Measurements from ENCODE around the gene NRXN2. TPM values are rescaled to one million over a fixed set of nuclear protein-coding genes. Genes with fewer than 3 reads are reported as not detected.

NRXN2 gene
- total RNA-seq, 1 donor from 2014 or later: 9.8 TPM

- no peak for DNase-seq (ENCODE audit: low spot score in 2 of 2, unreplicated experiment in 2 of 2)
These were observed 72.0 kb downstream of the NRXN2 start for GRCh38 chr11:64650923-64651523.

DNA sequence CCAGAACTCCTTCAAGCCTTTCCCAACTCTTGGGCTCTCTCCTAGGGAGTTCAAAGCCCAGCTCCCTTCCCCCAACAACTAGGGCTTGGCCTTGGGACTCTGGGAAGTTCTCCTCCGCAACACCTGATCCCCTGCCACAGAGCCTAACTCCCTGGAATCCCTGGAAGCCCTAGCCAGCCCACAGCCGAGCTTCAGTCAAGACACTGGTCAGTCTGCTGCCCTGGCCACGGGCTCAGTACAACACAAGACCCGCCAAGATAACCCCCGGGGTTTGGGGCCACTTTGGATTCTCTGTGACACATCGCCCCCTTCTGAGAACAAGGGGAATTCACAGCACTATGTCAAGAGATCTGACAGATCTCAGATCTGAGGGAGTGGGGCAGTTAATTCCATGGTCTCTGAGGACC is 73.7 kb downstream of the NRXN2 start:
- no peak for DNase-seq (ENCODE audit: low spot score in 2 of 2, unreplicated experiment in 2 of 2)
- H3K27ac Mint-ChIP-seq: no peak overlapping the region
- H3K4me3 Mint-ChIP-seq: no peak overlapping the region
- TF ChIP-seq CTCF (IDR thresholded peaks at IDR 0.05; ENCODE audit: unreplicated experiment): peak; percentile 38
- peaks cover 49% of the 10 kb centered on the region for H3K27me3 Mint-ChIP-seq (ENCODE audit: low read depth)
- no peaks in the 10 kb centered on the region for H3K36me3 Mint-ChIP-seq
- H3K4me1 Mint-ChIP-seq: peaks cover 14% of the 10 kb centered on the region
- H3K9me3 Mint-ChIP-seq: no peaks in the 10 kb centered on the region

More at GRCh38 chr11:64650923-64651523, 72.0 kb downstream of the NRXN2 start:
- Mint-ChIP-seq H3K4me1 (peaks cover 6% of the 10 kb centered on the region), H3K4me3 (no peak overlapping the region), H3K27me3 (ENCODE audit: low read depth) (peaks cover 41% of the 10 kb centered on the region), H3K27ac (no peak overlapping the region), H3K9me3 (no peaks in the 10 kb centered on the region), H3K36me3 (no peaks in the 10 kb centered on the region)
- TF ChIP-seq CTCF (IDR thresholded peaks at IDR 0.05; ENCODE audit: unreplicated experiment): peak; percentile 32

- Mint-ChIP-seq H3K9me3 (no peaks in the 10 kb centered on the region), H3K36me3 (no peaks in the 10 kb centered on the region), H3K4me1 (peaks cover 20% of the 10 kb centered on the region), H3K27ac (no peak overlapping the region), H3K27me3 (ENCODE audit: low read depth) (peaks cover 55% of the 10 kb centered on the region), H3K4me3 (no peak overlapping the region)
- TF ChIP-seq CTCF (IDR thresholded peaks at IDR 0.05; ENCODE audit: unreplicated experiment): no peak
- no peak for DNase-seq (ENCODE audit: low spot score in 2 of 2, unreplicated experiment in 2 of 2)
These were observed 74.4 kb downstream of the NRXN2 start for GRCh38 chr11:64648551-64648950.

DNA sequence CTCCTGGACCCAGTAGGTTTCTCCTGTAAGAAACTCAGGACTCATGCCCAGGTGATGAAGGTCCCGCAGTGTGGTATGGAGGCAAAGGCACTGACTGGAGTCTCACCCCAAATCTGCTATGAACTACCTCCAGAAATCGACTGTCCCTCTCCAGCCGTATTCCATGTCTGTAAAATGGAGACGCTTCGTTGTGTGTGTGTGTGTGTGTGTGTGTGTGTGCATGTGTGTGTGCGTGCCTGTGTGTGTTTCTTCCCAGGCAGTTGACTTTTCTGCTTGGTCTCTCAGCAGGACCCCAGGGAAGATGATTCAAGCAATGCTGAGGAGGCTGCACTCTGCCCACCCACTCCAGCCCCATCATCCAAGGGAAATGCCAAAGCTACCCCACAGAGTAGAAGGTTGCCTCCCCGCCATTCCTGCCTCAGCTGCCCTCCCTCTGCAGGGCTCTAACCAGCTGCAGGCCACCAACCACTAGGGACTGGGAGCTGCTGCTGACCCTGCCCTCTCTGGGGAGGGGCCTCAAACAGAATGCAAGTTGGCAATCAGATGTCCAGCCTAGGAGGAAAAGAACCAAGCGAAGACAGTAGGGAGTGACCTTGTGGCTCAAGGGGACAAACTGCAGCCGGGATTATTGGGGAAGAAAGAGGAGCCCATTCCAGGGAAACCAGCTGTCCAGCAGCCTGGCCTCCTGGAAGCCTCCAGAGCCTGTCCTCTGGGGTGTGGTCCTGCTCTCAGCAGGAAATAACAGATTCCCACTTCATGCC is 75.8 kb downstream of the NRXN2 start:
- Mint-ChIP-seq H3K4me1 (peaks cover 17% of the 10 kb centered on the region), H3K4me3 (no peak overlapping the region), H3K27me3 (ENCODE audit: low read depth) (peaks cover 60% of the 10 kb centered on the region)

GRCh38 chr11:64644647-64645275 is 78.2 kb downstream of the NRXN2 start:
- H3K27ac Mint-ChIP-seq: no peak overlapping the region
- peaks cover 17% of the 10 kb centered on the region for H3K4me1 Mint-ChIP-seq
- H3K36me3 Mint-ChIP-seq: no peaks in the 10 kb centered on the region
- DNase-seq (ENCODE audit: low spot score in 2 of 2, unreplicated experiment in 2 of 2): no peak
- peaks cover 56% of the 10 kb centered on the region for H3K27me3 Mint-ChIP-seq (ENCODE audit: low read depth)
- peak; percentile 13 for TF ChIP-seq CTCF (IDR thresholded peaks at IDR 0.05; ENCODE audit: unreplicated experiment)
- H3K9me3 Mint-ChIP-seq: no peaks in the 10 kb centered on the region
- peak overlapping the region; percentile 62 for H3K4me3 Mint-ChIP-seq

More for the DNA sequence above, 75.8 kb downstream of the NRXN2 start:
- Mint-ChIP-seq H3K36me3 (no peaks in the 10 kb centered on the region), H3K27ac (no peak overlapping the region), H3K9me3 (no peaks in the 10 kb centered on the region)
- no peak for DNase-seq (ENCODE audit: low spot score in 2 of 2, unreplicated experiment in 2 of 2)
- no peak for TF ChIP-seq CTCF (IDR thresholded peaks at IDR 0.05; ENCODE audit: unreplicated experiment)
